ENCODE results near the gene LENG8. TPM values are rescaled to one million over a fixed set of nuclear protein-coding genes. Genes with fewer than 3 reads are reported as not detected.
"Not testable (repeated sequence)": the region's sequence is repeated elsewhere in the genome, so short reads cannot be mapped to it uniquely, and the experiment has no call there.

LENG8 gene
- total RNA-seq, 3 donors from 2014 or later = 138 to 157 (median 145) TPM

DNA sequence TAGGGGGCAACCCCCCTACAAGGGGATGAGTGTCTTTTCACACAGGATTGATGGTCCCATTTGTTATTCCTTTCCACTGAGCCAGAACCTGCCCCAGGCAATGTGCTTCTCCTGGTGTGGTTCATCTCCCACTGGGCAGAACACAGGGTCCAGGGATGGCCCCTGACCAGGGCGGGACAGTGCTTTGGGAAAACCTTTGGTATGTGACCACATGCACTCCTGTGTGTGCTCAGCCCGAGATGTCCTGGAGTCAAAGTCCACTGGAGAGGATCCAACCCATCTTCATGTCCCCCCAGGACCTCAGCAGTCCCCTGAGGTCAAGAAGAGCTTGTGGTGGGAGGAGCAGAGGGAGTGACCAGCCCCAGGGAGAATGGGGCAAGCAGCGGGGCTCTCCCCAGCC lies 59.5 kb downstream of the LENG8 start:
- H3K36me3 Mint-ChIP-seq (ENCODE audit: insufficient read depth); ATAC-seq; H3K9me3 Mint-ChIP-seq; H3K4me3 Mint-ChIP-seq; DNase-seq: not testable (repeated sequence)
- Mint-ChIP-seq H3K4me1 (ENCODE audit: low read depth) (peaks cover 18% of the 10 kb centered on the region), H3K27me3 (ENCODE audit: low read depth) (peaks cover 21% of the 10 kb centered on the region)

GRCh38 chr19:54509200-54509940 lies 60.4 kb downstream of the LENG8 start:
- peaks cover 18% of the 10 kb centered on the region for H3K4me1 Mint-ChIP-seq (ENCODE audit: low read depth)

More at GRCh38 chr19:54509200-54509940, 60.4 kb downstream of the LENG8 start:
- not testable (repeated sequence) for H3K4me3 Mint-ChIP-seq; H3K9me3 Mint-ChIP-seq; DNase-seq; H3K36me3 Mint-ChIP-seq (ENCODE audit: insufficient read depth)
- peak; percentile 60 to 61 for ATAC-seq
- peaks cover 22% of the 10 kb centered on the region for H3K27me3 Mint-ChIP-seq (ENCODE audit: low read depth)

Other genes with a start within 250 kb of the LENG8 start
- 1,000 to 10,000 TPM; 2,430 to 2,508 (median 2,489) TPM for gene RPS9, start 248.3 kb upstream of the LENG8 start, total RNA-seq
- gene LILRB3, start 226.2 kb upstream of the LENG8 start, total RNA-seq = not detected
- not detected for gene LILRA6, start 206.4 kb upstream of the LENG8 start, total RNA-seq
- gene LILRB5, start 191.9 kb upstream of the LENG8 start, total RNA-seq = not detected
- not detected for gene LILRB2, start 168.1 kb upstream of the LENG8 start, total RNA-seq
- gene LILRA5, start 136.0 kb upstream of the LENG8 start, total RNA-seq = not detected
- not detected for gene LILRA4, start 110.0 kb upstream of the LENG8 start, total RNA-seq
- 1 to 10 TPM; 4.7 to 6.1 (median 5.5) TPM for gene LAIR1, start 84.3 kb upstream of the LENG8 start, total RNA-seq
- under 1 TPM in 1 of 3 donors, not detected in 2; 0.46 TPM for gene TTYH1, start 33.7 kb upstream of the LENG8 start, total RNA-seq
- gene LENG9, start 14.6 kb downstream of the LENG8 start, total RNA-seq = 1 to 10 TPM; 4.8 to 5.4 (median 5.2) TPM
- gene CDC42EP5, start 24.1 kb downstream of the LENG8 start, total RNA-seq = under 1 TPM in 1 of 3 donors, not detected in 2; 0.30 TPM
- under 1 TPM; 0.35 to 0.76 (median 0.58) TPM for gene LAIR2, start 53.6 kb downstream of the LENG8 start, total RNA-seq
- not detected for gene LILRA2, start 124.6 kb downstream of the LENG8 start, total RNA-seq
- gene LILRA1, start 144.4 kb downstream of the LENG8 start, total RNA-seq = not detected
- 1 to 10 TPM in 1 of 3 donors, under 1 TPM in 2; 0.37 to 1.1 (median 0.83) TPM for gene LILRB1, start 181.3 kb downstream of the LENG8 start, total RNA-seq
- under 1 TPM in 1 of 3 donors, not detected in 2; 0.22 TPM for gene LILRB4, start 213.8 kb downstream of the LENG8 start, total RNA-seq

All from activated T-cell treated with anti-CD3 and anti-CD28 coated beads, Interleukin-2, amount 50 U/mL, for 4 hours (primary cell).